HG02981 (cell line): ENCODE results near the gene ZDHHC23.

Experiments
- ATAC-seq: cut with Tn5 transposase; IDR thresholded peaks from one replicate; pipeline ENCODE4 v1.9.1; 2021; ENCODE audit warnings: mild to moderate bottlenecking, moderate library complexity; ENCODE audit not compliant: unreplicated experiment

ZDHHC23 gene

GRCh38 chr3:113947372-113948014, at the start of gene ZDHHC23:
TSS of gene ZDHHC23 (plus strand) at chr3:113948013. CDS start at chr3:113948803, 790 bp downstream.
- peak; percentile 72 for ATAC-seq

- no peak for ATAC-seq
Measured at GRCh38 chr3:113898892-113899291, 48.9 kb upstream of the ZDHHC23 start.

GRCh38 chr3:113906568-113907140, 41.2 kb upstream of the ZDHHC23 start:
- ATAC-seq = no peak

- ATAC-seq = no peak
Measured at GRCh38 chr3:113908133-113908532, 39.7 kb upstream of the ZDHHC23 start.

- ATAC-seq = no peak
Measured at GRCh38 chr3:113910966-113911365, 36.8 kb upstream of the ZDHHC23 start.

- peak; percentile 93 for ATAC-seq
Measured at GRCh38 chr3:113912552-113913236, 35.1 kb upstream of the ZDHHC23 start.

- ATAC-seq = no peak
Measured at GRCh38 chr3:113914646-113915045, 33.2 kb upstream of the ZDHHC23 start.

GRCh38 chr3:113927556-113927955, 20.3 kb upstream of the ZDHHC23 start:
- ATAC-seq = no peak

- ATAC-seq = no peak
Measured at GRCh38 chr3:113946831-113947230, 982 bp upstream of the ZDHHC23 start.

- peak; percentile 43 for ATAC-seq
Measured at GRCh38 chr3:113948015-113948917, 453 bp downstream of the ZDHHC23 start.

- no peak for ATAC-seq
Measured at GRCh38 chr3:113952921-113953320, 5.1 kb downstream of the ZDHHC23 start.

- ATAC-seq = no peak
Measured at GRCh38 chr3:113953677-113954076, 5.9 kb downstream of the ZDHHC23 start.

- no peak for ATAC-seq
Measured at GRCh38 chr3:113954091-113954685, 6.4 kb downstream of the ZDHHC23 start.

GRCh38 chr3:113963879-113964278, 16.1 kb downstream of the ZDHHC23 start:
- ATAC-seq = no peak

- no peak for ATAC-seq
Measured at GRCh38 chr3:113966172-113966571, 18.4 kb downstream of the ZDHHC23 start.

GRCh38 chr3:113968986-113969385, 21.2 kb downstream of the ZDHHC23 start:
- ATAC-seq = no peak

GRCh38 chr3:113977822-113978221, 30.0 kb downstream of the ZDHHC23 start:
- ATAC-seq = no peak

- no peak for ATAC-seq
Measured at GRCh38 chr3:113979916-113980315, 32.1 kb downstream of the ZDHHC23 start.

- no peak for ATAC-seq
Measured at GRCh38 chr3:113981803-113982202, 34.0 kb downstream of the ZDHHC23 start.

- no peak for ATAC-seq
Measured at GRCh38 chr3:113983544-113983943, 35.7 kb downstream of the ZDHHC23 start.

GRCh38 chr3:113985541-113985940, 37.7 kb downstream of the ZDHHC23 start:
- peak; percentile 87 for ATAC-seq
